22Rv1 (cell line): ENCODE results near the gene PSEN2.

Experiments used
- ZFX ChIP-seq: fragments of 450-650 bp; IDR thresholded peaks from 2 replicates; pipeline ENCODE4 v1.6.1; 2017; ENCODE audit warnings: antibody characterized with exemption, borderline replicate concordance
- TF ChIP-seq, protein P1 (sequence below): fragments of 450-650 bp; IDR thresholded peaks from 2 replicates; pipeline ENCODE4 v1.5.1; 2017; ENCODE audit warnings: mild to moderate bottlenecking

DNA sequence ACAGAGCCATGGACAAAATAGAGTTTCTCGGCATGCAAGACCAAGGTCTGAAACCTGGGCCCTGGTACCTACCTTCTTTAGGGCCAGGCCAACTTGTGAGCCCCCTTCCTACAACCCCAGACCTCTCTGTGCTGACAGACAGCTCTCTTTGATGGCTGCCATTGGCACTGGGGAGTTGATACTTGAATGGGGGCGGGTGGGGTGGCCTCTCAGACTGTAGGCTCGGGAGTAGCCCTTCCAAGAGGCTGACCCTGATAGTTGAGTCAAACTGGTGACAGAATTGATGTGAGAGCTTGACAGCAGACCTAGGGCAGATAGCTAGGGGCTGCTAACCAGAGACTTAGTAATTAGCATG lies 44.7 kb upstream of the PSEN2 start:
- TF ChIP-seq, protein P1, sequence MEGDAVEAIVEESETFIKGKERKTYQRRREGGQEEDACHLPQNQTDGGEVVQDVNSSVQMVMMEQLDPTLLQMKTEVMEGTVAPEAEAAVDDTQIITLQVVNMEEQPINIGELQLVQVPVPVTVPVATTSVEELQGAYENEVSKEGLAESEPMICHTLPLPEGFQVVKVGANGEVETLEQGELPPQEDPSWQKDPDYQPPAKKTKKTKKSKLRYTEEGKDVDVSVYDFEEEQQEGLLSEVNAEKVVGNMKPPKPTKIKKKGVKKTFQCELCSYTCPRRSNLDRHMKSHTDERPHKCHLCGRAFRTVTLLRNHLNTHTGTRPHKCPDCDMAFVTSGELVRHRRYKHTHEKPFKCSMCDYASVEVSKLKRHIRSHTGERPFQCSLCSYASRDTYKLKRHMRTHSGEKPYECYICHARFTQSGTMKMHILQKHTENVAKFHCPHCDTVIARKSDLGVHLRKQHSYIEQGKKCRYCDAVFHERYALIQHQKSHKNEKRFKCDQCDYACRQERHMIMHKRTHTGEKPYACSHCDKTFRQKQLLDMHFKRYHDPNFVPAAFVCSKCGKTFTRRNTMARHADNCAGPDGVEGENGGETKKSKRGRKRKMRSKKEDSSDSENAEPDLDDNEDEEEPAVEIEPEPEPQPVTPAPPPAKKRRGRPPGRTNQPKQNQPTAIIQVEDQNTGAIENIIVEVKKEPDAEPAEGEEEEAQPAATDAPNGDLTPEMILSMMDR, result no peak
- TF ChIP-seq ZFX, result no peak
